ENCODE results near the gene DISC1. TPM values are rescaled to one million over a fixed set of nuclear protein-coding genes. Genes with fewer than 3 reads are reported as not detected.

Gene DISC1
- total and polyA plus RNA-seq, 5 donors: 2.3 to 7.4 (median 4.6) TPM

DNA sequence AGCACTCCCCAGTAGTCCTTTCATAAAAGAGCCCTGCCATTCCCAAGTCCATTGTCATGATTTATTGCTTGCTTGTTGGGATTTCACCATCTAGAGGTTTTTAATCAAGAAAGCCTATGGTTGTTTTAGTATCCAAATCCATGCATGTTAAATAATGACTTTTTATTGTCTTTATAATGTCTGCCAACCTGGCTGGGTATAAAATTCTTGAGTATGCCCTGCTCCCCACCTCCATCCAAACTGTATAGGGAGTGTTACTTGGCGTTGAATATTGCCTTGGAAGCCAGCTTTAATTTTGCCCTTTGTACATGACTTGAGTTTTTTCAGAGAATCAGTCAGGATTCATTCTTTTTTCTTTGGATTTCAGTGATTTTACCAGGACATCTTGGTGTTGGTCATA lies 44.2 kb downstream of the DISC1 start:
- H3K4me1 ChIP-seq (ENCODE audit: control insufficient read depth, insufficient read depth, low read length): no peaks in the 10 kb centered on the region
- no peaks in the 10 kb centered on the region for H3K9me3 ChIP-seq (ENCODE audit: control insufficient read depth, low read length)
- WGBS: 97% methylated on average over 1 of the region's 1 CpG
- no peaks in the 10 kb centered on the region for H3K27me3 ChIP-seq (ENCODE audit: control insufficient read depth, insufficient read depth)
- intact Hi-C loops (cut with DNase I): no loop called here
- ATAC-seq (no peak), DNase-seq (no peak)
- H3K4me3 ChIP-seq (ENCODE audit: low read length): no peak overlapping the region
- no peak overlapping the region for H3K27ac ChIP-seq (ENCODE audit: low read length)

DNA sequence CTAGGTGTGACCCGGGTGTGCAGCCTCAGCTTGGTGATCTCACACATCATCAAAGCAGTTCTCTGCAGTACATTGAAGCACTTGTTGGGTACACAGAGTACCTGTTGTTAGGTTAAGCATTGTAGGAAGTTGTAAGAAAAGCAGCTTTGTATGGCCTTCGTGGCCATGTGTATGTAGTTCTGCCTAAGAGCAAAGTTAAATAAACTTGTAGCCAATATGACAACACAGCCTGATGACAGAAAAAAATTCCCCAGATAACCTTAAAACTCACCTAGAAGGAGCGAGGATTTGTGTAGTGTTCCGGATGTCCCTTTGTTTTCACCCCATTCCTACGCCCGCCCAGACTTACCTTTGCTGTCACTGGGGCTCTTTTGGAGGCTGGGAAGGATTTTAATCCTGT lies 48.0 kb downstream of the DISC1 start:
- WGBS: 97% methylated on average over 6 of the region's 6 CpGs
- no peaks in the 10 kb centered on the region for H3K4me1 ChIP-seq (ENCODE audit: control insufficient read depth, insufficient read depth, low read length)
- H3K9me3 ChIP-seq (ENCODE audit: control insufficient read depth, low read length): no peaks in the 10 kb centered on the region
- no peak for DNase-seq
- H3K4me3 ChIP-seq (ENCODE audit: low read length): no peak overlapping the region
- no peak for ATAC-seq
- intact Hi-C loops (cut with DNase I): no loop called here
- H3K27ac ChIP-seq (ENCODE audit: low read length): no peak overlapping the region
- no peaks in the 10 kb centered on the region for H3K27me3 ChIP-seq (ENCODE audit: control insufficient read depth, insufficient read depth)

DNA sequence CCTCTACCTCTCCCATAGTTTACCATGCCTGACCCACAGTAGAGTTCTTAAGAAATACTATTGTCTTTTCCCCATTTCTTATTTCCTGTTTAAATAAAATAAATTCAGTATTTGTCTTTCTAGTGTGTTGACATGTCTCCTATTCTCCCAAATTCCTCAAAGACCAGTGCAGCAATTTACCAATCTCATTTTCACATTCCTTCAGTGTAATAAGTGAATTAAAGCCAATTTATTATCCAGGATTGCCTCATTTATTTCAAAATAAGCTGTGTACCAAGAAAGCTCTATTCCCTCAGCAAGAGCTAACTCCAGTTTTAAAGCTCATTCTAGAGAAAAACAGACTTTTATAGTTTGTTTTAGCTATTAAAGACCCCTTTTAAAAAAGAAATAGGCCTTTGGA lies 49.9 kb downstream of the DISC1 start:
- ATAC-seq (peak in 1 of 2 donors; percentile 69), DNase-seq (no peak)
- H3K27me3 ChIP-seq (ENCODE audit: control insufficient read depth, insufficient read depth): no peaks in the 10 kb centered on the region
- intact Hi-C loops (cut with DNase I): no loop called here
- H3K9me3 ChIP-seq (ENCODE audit: control insufficient read depth, low read length): no peaks in the 10 kb centered on the region
- H3K27ac ChIP-seq (ENCODE audit: low read length): no peak overlapping the region
- no peak overlapping the region for H3K4me3 ChIP-seq (ENCODE audit: low read length)
- H3K4me1 ChIP-seq (ENCODE audit: control insufficient read depth, insufficient read depth, low read length): no peaks in the 10 kb centered on the region

DNA sequence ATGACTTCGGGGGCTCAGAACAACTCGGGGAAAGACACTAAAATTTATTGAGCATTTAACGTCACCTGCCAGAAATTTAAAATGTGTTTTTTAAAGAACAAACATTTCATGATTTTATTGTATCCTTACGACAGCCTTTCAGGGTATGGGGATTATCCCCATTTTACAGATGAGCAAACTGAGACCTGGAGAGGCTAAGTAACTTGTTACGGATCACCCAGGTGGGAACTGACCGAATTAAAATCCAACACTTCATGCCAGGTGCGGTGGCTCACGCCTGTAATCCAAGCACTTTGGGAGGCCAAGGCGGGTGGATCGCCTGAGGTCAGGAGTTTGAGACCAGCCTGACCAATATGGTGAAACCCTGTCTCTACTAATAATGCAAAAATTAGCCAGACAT lies 50.9 kb downstream of the DISC1 start:
- Histone ChIP-seq H3K4me3 (ENCODE audit: low read length) (no peak overlapping the region), H3K9me3 (ENCODE audit: control insufficient read depth, low read length) (no peaks in the 10 kb centered on the region), H3K4me1 (ENCODE audit: control insufficient read depth, insufficient read depth, low read length) (no peaks in the 10 kb centered on the region), H3K27me3 (ENCODE audit: control insufficient read depth, insufficient read depth) (no peaks in the 10 kb centered on the region), H3K27ac (ENCODE audit: low read length) (no peak overlapping the region)
- intact Hi-C loops (cut with DNase I): no loop called here
- DNase-seq (no peak), ATAC-seq (no peak)
- WGBS: 95% methylated on average over 10 of the region's 10 CpGs

DNA sequence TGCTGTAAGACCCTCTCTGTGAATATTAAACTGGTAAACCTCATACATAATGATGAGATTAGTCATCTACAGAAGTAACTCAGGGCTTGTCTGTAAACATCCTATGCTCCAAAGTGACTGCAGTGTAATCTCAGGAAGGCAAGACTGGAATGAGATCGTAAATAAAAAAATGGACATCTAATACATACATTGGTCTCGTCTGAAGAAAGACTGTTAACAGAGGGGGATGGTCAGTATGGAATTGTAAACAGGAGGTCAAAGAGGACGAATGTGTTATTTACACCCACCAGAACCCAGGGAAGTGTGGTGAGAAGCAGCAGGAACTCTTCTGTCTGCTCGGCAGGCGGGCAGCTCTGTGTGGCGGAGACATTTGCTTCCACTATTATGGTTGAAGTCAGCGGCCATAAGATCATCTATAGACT lies 51.4 kb downstream of the DISC1 start:
- ATAC-seq (no peak), DNase-seq (no peak)
- Histone ChIP-seq H3K27ac (ENCODE audit: low read length) (no peak overlapping the region), H3K4me1 (ENCODE audit: control insufficient read depth, insufficient read depth, low read length) (no peaks in the 10 kb centered on the region), H3K4me3 (ENCODE audit: low read length) (no peak overlapping the region), H3K27me3 (ENCODE audit: control insufficient read depth, insufficient read depth) (no peaks in the 10 kb centered on the region), H3K9me3 (ENCODE audit: control insufficient read depth, low read length) (no peaks in the 10 kb centered on the region)
- WGBS: 89% methylated on average over 7 of the region's 7 CpGs
- intact Hi-C loops (cut with DNase I): no loop called here

DNA sequence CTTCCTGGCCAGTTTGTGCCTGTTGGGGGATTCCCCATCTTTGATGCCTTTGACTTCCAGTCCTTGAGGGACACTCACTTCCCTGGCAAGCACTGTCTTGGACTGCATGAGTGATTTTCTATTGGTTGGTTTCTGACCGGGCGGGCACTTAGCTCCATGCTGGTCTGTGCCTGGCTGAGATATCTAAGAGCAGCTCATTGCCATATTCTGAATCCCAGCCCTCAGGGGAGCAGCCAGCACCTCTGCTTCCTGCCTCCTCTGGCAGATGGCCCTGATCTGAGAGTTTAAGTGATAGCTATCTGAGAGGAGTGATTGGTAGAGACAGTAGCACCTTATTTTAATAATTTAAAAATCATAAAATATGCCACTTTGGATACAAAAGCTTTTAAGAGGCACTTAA lies 52.5 kb downstream of the DISC1 start:
- intact Hi-C loops (cut with DNase I): no loop called here
- ATAC-seq (no peak), DNase-seq (no peak)
- H3K27ac ChIP-seq (ENCODE audit: low read length): no peak overlapping the region
- no peaks in the 10 kb centered on the region for H3K27me3 ChIP-seq (ENCODE audit: control insufficient read depth, insufficient read depth)
- no peaks in the 10 kb centered on the region for H3K4me1 ChIP-seq (ENCODE audit: control insufficient read depth, insufficient read depth, low read length)
- 71% methylated on average over 2 of the region's 2 CpGs for WGBS
- no peaks in the 10 kb centered on the region for H3K9me3 ChIP-seq (ENCODE audit: control insufficient read depth, low read length)
- H3K4me3 ChIP-seq (ENCODE audit: low read length): no peak overlapping the region

DNA sequence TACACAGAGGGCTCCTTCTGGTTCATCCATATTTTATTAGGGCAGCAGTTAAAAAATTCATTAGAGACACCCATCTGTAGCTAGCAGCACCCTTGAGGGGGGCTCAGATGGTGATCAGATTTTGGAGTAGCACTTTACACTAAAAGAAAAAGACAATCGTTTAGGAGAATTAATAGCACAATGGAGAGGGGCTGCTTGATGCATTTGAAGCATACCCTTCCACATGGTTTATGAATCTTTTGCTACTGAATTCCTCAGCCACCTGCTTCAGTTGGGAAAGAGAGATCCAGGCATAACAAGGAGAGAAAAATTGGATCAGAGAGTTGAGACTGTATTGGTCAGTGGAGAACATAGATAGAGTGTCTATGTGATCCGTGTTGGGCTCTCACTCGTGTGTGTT lies 54.4 kb downstream of the DISC1 start:
- intact Hi-C loops (cut with DNase I): no loop called here
- H3K4me3 ChIP-seq (ENCODE audit: low read length): no peak overlapping the region
- no peak for DNase-seq
- no peak for ATAC-seq
- H3K9me3 ChIP-seq (ENCODE audit: control insufficient read depth, low read length): no peaks in the 10 kb centered on the region
- WGBS: 88% methylated on average over 3 of the region's 3 CpGs
- H3K4me1 ChIP-seq (ENCODE audit: control insufficient read depth, insufficient read depth, low read length): no peaks in the 10 kb centered on the region
- H3K27ac ChIP-seq (ENCODE audit: low read length): no peak overlapping the region
- no peaks in the 10 kb centered on the region for H3K27me3 ChIP-seq (ENCODE audit: control insufficient read depth, insufficient read depth)

DNA sequence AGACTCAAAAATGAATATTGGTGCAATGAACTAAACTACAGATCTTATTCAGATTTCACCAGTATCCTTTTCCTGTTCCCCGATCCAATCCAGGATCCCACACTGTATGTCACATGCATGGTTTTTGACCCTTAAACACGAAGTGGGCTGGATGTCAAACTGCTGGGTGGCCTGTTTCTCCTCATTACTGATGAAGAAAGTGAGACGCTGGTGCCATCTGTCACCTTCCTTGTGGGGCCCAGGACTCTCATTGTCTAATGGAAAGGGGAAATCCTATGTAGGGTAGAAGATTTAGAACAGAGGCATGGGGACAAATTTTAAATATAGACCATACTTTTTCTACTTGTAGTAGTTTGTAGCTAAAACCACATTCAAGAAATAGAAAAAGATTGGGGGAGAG lies 56.2 kb downstream of the DISC1 start:
- Histone ChIP-seq H3K27ac (ENCODE audit: low read length) (no peak overlapping the region), H3K9me3 (ENCODE audit: control insufficient read depth, low read length) (no peaks in the 10 kb centered on the region), H3K27me3 (ENCODE audit: control insufficient read depth, insufficient read depth) (no peaks in the 10 kb centered on the region), H3K4me1 (ENCODE audit: control insufficient read depth, insufficient read depth, low read length) (no peaks in the 10 kb centered on the region), H3K4me3 (ENCODE audit: low read length) (no peak overlapping the region)
- DNase-seq: no peak
- no peak for ATAC-seq
- intact Hi-C loops (cut with DNase I): no loop called here
- WGBS: 66% methylated on average over 3 of the region's 3 CpGs

DNA sequence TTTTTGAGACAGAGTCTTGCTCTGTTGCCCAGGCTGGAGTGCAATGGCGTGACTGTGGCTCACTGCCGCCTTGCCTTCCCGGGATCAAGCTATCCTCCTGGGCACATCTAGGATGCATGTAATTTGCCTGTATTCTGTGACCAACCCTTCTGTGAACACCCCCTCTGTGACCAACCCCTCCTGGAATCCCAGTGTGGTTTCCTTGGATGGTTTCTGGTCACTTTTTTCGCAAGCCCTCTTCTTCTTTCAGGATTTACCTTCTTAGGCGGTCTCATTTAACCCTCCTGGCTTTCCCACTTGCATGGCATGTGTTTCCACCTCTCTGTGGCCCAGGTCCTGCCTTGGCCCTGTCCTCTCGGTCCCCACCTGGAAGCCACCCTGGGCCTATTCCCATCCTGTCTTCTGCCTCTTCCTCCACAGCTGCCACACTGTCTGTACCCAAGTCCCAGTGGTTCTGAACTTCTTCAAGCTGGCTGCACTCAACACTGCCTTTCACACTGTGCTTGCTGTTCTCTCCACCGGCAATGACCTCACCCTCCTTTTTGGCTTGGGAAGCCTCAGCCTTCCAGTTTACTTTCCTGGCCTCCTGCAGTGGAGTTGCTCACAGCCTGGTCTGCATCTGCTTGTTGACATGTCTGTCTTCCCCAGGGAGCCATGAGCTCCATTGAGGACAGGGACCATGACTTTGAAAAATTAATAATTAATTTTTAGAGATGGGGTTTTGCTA lies 57.0 kb downstream of the DISC1 start:
- no peaks in the 10 kb centered on the region for H3K27me3 ChIP-seq (ENCODE audit: control insufficient read depth, insufficient read depth)
- no peak overlapping the region for H3K27ac ChIP-seq (ENCODE audit: low read length)
- no peak overlapping the region for H3K4me3 ChIP-seq (ENCODE audit: low read length)
- peak; percentile 79 to 87 for ATAC-seq
- peak; percentile 31 to 67 (median 49) for DNase-seq
- no peaks in the 10 kb centered on the region for H3K9me3 ChIP-seq (ENCODE audit: control insufficient read depth, low read length)
- WGBS: 82% methylated on average over 7 of the region's 7 CpGs
- intact Hi-C loops (cut with DNase I): no loop called here
- no peaks in the 10 kb centered on the region for H3K4me1 ChIP-seq (ENCODE audit: control insufficient read depth, insufficient read depth, low read length)

DNA sequence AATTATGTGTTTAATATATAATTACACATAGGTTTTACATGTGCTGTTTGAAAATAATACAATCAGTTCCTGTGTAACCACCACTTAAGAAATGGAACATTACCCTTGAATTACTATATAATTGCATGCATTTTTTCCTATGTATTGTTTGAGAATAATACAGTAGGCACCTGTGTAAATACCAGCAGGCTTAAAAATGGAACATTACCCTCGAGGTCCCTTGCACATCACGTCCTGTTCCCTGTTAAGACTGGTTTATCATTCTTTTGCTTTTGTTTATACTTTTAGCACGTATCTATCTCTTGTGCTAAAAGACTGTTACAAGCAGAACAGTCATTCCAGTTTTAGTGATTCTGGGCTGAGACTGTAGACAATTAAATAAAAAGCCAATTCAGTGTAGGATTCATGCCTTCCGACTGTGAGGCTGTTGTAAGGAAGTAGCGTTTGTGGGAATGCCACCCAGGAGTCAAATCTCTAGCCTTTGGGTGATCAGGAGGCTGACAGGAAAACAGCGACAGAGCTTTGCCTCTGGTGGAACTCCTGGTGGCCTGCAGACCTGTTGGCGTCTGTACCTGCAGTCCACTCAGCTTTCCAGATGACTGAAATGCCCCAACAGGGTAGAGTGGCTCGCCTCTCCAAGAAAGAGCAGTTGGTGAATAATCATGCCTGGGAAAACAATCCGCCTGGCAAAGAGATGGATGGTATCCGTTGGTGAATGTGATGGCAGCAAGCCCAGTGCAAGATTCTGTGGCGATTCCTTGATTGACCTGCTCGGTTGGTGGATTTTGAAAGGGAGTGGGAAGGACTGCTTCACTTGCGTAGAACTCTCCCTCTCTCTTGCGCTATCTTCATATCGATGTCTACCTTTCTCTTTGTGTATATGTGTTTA lies 58.0 kb downstream of the DISC1 start:
- no peak for DNase-seq
- Histone ChIP-seq H3K4me3 (ENCODE audit: low read length) (no peak overlapping the region), H3K27ac (ENCODE audit: low read length) (no peak overlapping the region), H3K27me3 (ENCODE audit: control insufficient read depth, insufficient read depth) (no peaks in the 10 kb centered on the region), H3K4me1 (ENCODE audit: control insufficient read depth, insufficient read depth, low read length) (no peaks in the 10 kb centered on the region), H3K9me3 (ENCODE audit: control insufficient read depth, low read length) (no peaks in the 10 kb centered on the region)
- WGBS: 75% methylated on average over 15 of the region's 15 CpGs
- intact Hi-C loops (cut with DNase I): no loop called here
- ATAC-seq: peak in 1 of 2 donors; percentile 28

DNA sequence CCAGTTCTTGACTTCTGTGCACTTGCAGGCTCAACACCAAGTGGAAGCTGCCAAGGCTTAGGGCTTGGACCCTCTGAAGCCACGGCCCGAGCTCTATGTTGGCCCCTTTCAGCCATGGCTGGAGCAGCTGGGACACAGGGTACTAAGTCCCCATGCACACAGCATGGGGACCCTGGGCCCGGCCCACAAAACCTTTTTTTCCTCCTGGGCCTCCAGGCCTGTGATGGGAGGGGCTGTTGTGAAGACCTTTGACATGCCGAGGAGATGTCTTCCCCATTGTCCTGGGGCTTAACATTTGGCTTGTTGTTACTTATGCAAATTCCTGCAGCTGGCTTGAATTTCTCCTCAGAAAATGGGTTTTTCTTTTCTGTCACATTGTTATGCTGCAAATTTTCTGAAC lies 59.8 kb downstream of the DISC1 start:
- WGBS: over 99% methylated on average over 4 of the region's 4 CpGs
- no peak for ATAC-seq
- Histone ChIP-seq H3K27me3 (ENCODE audit: control insufficient read depth, insufficient read depth) (no peaks in the 10 kb centered on the region), H3K9me3 (ENCODE audit: control insufficient read depth, low read length) (no peaks in the 10 kb centered on the region), H3K27ac (ENCODE audit: low read length) (no peak overlapping the region), H3K4me3 (ENCODE audit: low read length) (no peak overlapping the region), H3K4me1 (ENCODE audit: control insufficient read depth, insufficient read depth, low read length) (peaks cover 3% of the 10 kb centered on the region)
- no peak for DNase-seq
- intact Hi-C loops (cut with DNase I): no loop called here

Measured in right cardiac atrium (tissue), 5 donors.